GM10266 (cell line): Measurements from ENCODE around the gene TRIM63.

Source experiments
- DNase-seq: peaks from one replicate; pipeline ENCODE4 v3.0.0; 2012; ENCODE audit errors: extremely low spot score
- CTCF ChIP-seq: IDR thresholded peaks from 2 replicates; pipeline ENCODE4 v1.5.1; 2012; ENCODE audit warnings: mild to moderate bottlenecking, low read depth; ENCODE audit not compliant: control insufficient read depth, insufficient read depth; ENCODE audit errors: missing control alignments

Gene TRIM63

GRCh38 chr1:26055041-26055440 lies 12.4 kb downstream of the TRIM63 start:
- TF ChIP-seq CTCF: no peak
- no peak for DNase-seq

GRCh38 chr1:26053718-26054560 lies 13.5 kb downstream of the TRIM63 start:
- DNase-seq: no peak
- no peak for TF ChIP-seq CTCF

GRCh38 chr1:26050248-26050640 lies 17.2 kb downstream of the TRIM63 start:
- DNase-seq: no peak
- no peak for TF ChIP-seq CTCF

GRCh38 chr1:26049531-26050247 lies 17.7 kb downstream of the TRIM63 start:
- DNase-seq: no peak
- no peak for TF ChIP-seq CTCF

GRCh38 chr1:26047278-26047874 lies 20.1 kb downstream of the TRIM63 start:
- no peak for TF ChIP-seq CTCF
- no peak for DNase-seq

GRCh38 chr1:26046246-26047095 lies 21.0 kb downstream of the TRIM63 start:
- TF ChIP-seq CTCF: no peak
- DNase-seq: no peak
